CD4-positive, alpha-beta T cell treated with Interleukin-15 for 1 hour (primary cell): ENCODE results near the gene PGAM4.
"Not testable (repeated sequence)": the region's sequence is repeated elsewhere in the genome, so short reads cannot be mapped to it uniquely, and the experiment has no call there.

Source experiments
- DNase-seq: peaks from one replicate; pipeline ENCODE4 v3.0.0-alpha.2; 2020

PGAM4 gene

GRCh38 chrX:77969538-77969937 lies at the start of gene PGAM4:
TSS of gene PGAM4 (minus strand) at chrX:77969638. CDS start at chrX:77969638, 0 bp downstream.
- DNase-seq: no peak

GRCh38 chrX:78011846-78012245 lies 42.4 kb upstream of the PGAM4 start:
- no peak for DNase-seq

GRCh38 chrX:77979870-77980269 lies 10.4 kb upstream of the PGAM4 start:
- DNase-seq: no peak

- no peak for DNase-seq
Observed at GRCh38 chrX:77977518-77977917, 8.1 kb upstream of the PGAM4 start.

GRCh38 chrX:77977095-77977494 lies 7.7 kb upstream of the PGAM4 start:
- DNase-seq: no peak

- no peak for DNase-seq
Observed at GRCh38 chrX:77975755-77976154, 6.3 kb upstream of the PGAM4 start.

- DNase-seq: no peak
Observed at GRCh38 chrX:77967631-77968030, 1.8 kb downstream of the PGAM4 start.

- no peak for DNase-seq
Observed at GRCh38 chrX:77966361-77966760, 3.1 kb downstream of the PGAM4 start.

GRCh38 chrX:77962068-77962902 lies 7.2 kb downstream of the PGAM4 start:
- no peak for DNase-seq

- no peak for DNase-seq
Observed at GRCh38 chrX:77961063-77961462, 8.4 kb downstream of the PGAM4 start.

- no peak for DNase-seq
Observed at GRCh38 chrX:77960567-77960966, 8.9 kb downstream of the PGAM4 start.

- DNase-seq: no peak
Observed at GRCh38 chrX:77953708-77954107, 15.7 kb downstream of the PGAM4 start.

GRCh38 chrX:77953302-77953701 lies 16.1 kb downstream of the PGAM4 start:
- no peak for DNase-seq

- DNase-seq: no peak
Observed at GRCh38 chrX:77952173-77952572, 17.3 kb downstream of the PGAM4 start.

- DNase-seq: no peak
Observed at GRCh38 chrX:77949840-77950239, 19.6 kb downstream of the PGAM4 start.

GRCh38 chrX:77946571-77946970 lies 22.9 kb downstream of the PGAM4 start:
- no peak for DNase-seq

- DNase-seq: no peak
Observed at GRCh38 chrX:77945910-77946545, 23.4 kb downstream of the PGAM4 start.

GRCh38 chrX:77945031-77945430 lies 24.4 kb downstream of the PGAM4 start:
- DNase-seq: not testable (repeated sequence)

GRCh38 chrX:77938083-77938680 lies 31.3 kb downstream of the PGAM4 start:
- DNase-seq: no peak

GRCh38 chrX:77937291-77937690 lies 32.1 kb downstream of the PGAM4 start:
- no peak for DNase-seq

- no peak for DNase-seq
Observed at GRCh38 chrX:77936299-77936698, 33.1 kb downstream of the PGAM4 start.

- no peak for DNase-seq
Observed at GRCh38 chrX:77935886-77936285, 33.6 kb downstream of the PGAM4 start.

GRCh38 chrX:77930581-77930980 lies 38.9 kb downstream of the PGAM4 start:
- no peak for DNase-seq

GRCh38 chrX:77925764-77926163 lies 43.7 kb downstream of the PGAM4 start:
- no peak for DNase-seq
